ENCODE data around the gene NHLRC3.
"Not testable (repeated sequence)": the region's sequence is repeated elsewhere in the genome, so short reads cannot be mapped to it uniquely, and the experiment has no call there.

NHLRC3 gene

GRCh38 chr13:39047560-39047959, 9.3 kb downstream of the NHLRC3 start:
- no peak for DNase-seq (ENCODE audit: low read depth)

GRCh38 chr13:39048806-39049205, 10.6 kb downstream of the NHLRC3 start:
- DNase-seq (ENCODE audit: low read depth): no peak

- no peak for DNase-seq (ENCODE audit: low read depth)
These were observed 11.0 kb downstream of the NHLRC3 start for GRCh38 chr13:39049274-39049673.

DNA sequence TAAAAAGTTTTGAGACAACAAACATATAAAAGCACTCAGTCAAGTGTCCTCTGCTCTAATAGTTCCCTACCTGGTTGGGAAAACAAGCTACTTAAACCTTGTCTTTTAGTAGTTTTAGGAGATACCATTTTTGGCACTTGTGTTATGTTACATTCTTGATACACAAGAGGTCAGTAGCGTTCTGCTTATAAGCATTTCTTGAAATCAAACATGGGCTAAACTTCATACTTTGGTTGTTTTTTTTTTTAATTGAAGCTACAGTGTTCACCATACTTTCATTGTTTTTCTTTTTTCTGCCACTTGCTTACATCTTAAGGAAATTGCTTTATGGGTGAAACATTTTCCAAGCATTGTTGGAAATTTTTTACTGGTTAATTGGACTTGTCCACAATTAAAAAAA, 12.9 kb downstream of the NHLRC3 start:
- peak; percentile 29 for DNase-seq (ENCODE audit: low read depth)

DNA sequence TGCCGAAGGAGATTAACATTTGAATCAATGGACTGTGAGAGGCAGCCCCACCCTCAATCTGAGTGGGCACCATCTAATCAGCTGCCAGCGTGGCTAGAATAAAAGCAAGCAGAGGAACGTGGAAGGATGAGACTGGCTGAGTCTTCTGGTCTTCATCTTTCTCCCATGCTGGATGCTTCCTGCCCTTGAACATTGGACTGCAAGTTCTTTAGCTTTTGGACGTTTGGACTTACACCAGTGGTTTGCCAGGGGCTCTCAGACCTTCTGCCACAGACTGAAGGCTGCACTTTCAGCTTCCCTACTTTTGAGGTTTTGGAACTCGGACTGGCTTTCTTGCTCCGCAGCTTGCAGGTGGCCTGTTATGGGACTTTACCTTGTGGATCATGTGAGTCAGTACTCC, 14.7 kb downstream of the NHLRC3 start:
- no peak for DNase-seq (ENCODE audit: low read depth)

- no peak for DNase-seq (ENCODE audit: low read depth)
These were observed 15.9 kb downstream of the NHLRC3 start for GRCh38 chr13:39054112-39054511.

DNA sequence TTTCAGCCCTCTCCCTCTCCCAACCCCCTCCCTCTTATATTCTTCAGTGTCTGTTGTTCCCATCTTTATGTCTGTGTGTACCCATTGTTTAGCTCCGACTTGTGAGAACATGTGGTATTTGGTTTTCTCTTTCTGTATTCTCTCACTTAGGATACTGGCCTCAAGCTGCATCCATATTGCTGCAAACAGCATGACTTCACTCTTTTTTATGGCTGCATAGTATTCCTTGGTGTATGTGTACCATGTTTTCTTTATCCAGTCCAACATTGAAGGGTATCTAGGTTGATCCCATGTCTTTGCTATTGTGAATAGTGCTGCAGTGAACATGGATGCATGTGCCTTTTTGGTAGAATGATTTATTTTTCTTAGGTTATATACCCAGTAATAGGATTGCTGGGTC, 17.8 kb downstream of the NHLRC3 start:
- no peak for DNase-seq (ENCODE audit: low read depth)

GRCh38 chr13:39058040-39058439, 19.8 kb downstream of the NHLRC3 start:
- DNase-seq (ENCODE audit: low read depth): no peak

DNA sequence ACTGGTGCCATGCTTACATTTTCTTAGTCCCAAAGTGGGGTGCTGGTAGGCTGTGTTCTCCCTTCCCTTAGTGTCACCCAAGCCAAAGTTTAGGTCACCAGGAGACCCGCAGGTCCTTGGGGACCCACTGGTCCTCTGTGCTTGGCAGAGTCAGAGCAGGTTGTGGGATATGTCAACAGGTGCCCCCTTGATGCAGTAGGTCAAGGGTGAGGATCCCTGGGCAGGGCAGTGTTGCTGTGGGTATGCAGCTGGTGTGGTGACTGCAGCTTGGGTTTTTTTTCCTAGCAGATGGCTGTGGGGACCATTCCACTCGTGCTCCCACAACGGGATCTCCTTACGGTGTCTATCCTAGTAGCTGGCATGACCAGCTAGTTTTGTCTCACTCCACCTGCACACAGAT, 23.7 kb downstream of the NHLRC3 start:
- no peak for DNase-seq (ENCODE audit: low read depth)

- no peak for DNase-seq (ENCODE audit: low read depth)
These were observed 34.6 kb downstream of the NHLRC3 start for GRCh38 chr13:39072842-39073241.

- no peak for DNase-seq (ENCODE audit: low read depth)
These were observed 35.7 kb downstream of the NHLRC3 start for GRCh38 chr13:39073983-39074382.

- not testable (repeated sequence) for DNase-seq (ENCODE audit: low read depth)
These were observed 48.1 kb downstream of the NHLRC3 start for GRCh38 chr13:39086251-39086945.

DNA sequence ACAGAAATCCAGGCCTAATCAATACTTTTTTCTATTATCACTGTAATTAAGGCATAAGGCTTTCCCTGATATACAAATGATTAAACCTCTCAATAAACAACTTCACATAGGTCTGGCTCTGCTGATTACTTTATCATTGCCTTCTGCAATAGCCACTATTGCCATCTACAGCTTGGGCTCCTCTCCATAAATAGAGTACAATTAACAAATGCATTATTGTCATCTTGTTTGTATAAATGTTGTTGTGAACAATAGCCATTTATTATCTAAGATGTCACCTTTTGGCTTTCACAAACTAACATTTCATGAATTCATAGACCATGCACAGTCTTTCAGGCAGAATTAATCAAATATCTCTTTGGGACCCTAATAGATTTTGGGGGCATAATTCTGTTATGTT, 53.3 kb downstream of the NHLRC3 start:
- no peak for DNase-seq (ENCODE audit: low read depth)

DNA sequence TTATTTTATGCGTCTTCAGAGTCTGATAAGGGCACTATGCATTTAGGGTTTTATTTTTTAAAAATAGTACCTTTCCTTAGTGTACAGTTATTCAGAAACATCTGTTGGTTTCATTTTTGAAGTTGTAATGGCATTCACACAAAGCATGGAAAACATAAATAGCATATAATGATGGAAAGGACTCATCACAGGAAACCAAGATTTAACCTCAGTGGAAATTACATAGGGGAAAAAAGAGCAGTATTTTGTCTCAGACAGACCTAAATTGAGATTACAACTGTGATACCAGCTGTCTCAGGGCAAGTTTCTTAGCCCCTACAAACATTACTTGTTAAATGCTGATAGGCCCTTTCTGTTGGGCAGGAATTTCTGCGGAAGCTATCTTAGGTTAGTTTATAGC, 57.2 kb downstream of the NHLRC3 start:
- DNase-seq (ENCODE audit: low read depth): no peak

DNA sequence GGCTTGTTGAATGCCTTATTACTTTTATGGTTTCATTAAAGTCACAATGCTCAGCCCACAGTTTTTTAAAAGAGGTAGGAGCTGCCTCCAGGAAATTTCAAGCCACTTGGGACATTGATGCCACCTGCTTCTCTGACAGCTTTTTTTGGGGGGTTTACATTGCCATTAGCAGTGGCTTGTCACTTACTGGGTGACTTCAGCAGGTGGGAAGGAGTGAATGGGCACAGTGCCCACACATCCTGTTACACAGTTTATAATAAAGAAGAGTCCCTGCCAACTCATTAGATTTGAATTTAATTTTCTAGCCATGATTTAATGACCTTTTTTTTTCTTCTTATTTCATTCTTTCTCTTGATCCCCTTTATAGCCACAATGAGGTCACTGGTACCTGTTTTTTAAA, 61.0 kb downstream of the NHLRC3 start:
- no peak for DNase-seq (ENCODE audit: low read depth)

All from fibroblast of the conjunctiva (primary cell).